Measurements from ENCODE around the gene RERE.
A peak's percentile ranks its signal among the peaks of the same experiment; 100 is the strongest.

The RERE gene

DNA sequence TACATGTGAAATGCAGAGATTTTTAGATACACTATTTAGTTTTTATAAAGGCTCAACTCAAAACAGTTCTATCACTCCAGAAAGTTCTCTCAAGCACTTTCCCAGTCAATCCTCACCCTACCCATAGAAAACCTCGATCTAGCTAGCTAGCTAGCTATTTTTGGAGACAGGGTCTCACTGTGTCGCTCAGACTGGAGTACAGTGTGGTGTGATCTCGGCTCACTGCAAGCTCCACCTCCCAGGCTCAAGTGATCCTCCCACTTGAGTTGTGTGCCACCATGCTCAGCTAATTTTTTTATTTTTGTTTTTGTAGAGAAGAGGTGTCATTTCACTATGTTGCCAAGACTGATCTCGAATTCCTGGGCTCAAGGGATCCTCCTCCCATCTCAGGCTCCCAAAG lies 236.9 kb downstream of the RERE start:
- TF ChIP-seq Cebpa-rat (IDR thresholded peaks at IDR 0.05), result no peak
- H3K4me1 ChIP-seq, result no peaks in the 10 kb centered on the region

GRCh38 chr1:8578936-8579335 lies 238.5 kb downstream of the RERE start:
- H3K4me2 ChIP-seq, result no peak overlapping the region
- no peaks in the 10 kb centered on the region for H3K9me3 ChIP-seq
- H3K4me1 ChIP-seq, result no peaks in the 10 kb centered on the region
- no peak for TF ChIP-seq Cebpa-rat (IDR thresholded peaks at IDR 0.05)
- H3K36me3 ChIP-seq, result peaks cover 66% of the 10 kb centered on the region
- H3K9ac ChIP-seq, result no peak overlapping the region
- no peak overlapping the region for H3K27ac ChIP-seq
- H4K20me1 ChIP-seq, result peaks cover 96% of the 10 kb centered on the region
- H3K27me3 ChIP-seq, result no peaks in the 10 kb centered on the region
- no peak overlapping the region for H3K4me3 ChIP-seq

More for the DNA sequence above, 236.9 kb downstream of the RERE start:
- Histone ChIP-seq H3K4me2 (no peak overlapping the region), H3K4me3 (no peak overlapping the region), H3K9me3 (no peaks in the 10 kb centered on the region), H3K36me3 (peaks cover 70% of the 10 kb centered on the region), H3K27me3 (no peaks in the 10 kb centered on the region), H4K20me1 (peaks cover 97% of the 10 kb centered on the region), H3K9ac (no peak overlapping the region), H3K27ac (no peak overlapping the region)

- H3K9ac ChIP-seq, result no peak overlapping the region
- H3K27me3 ChIP-seq, result no peaks in the 10 kb centered on the region
- H3K4me3 ChIP-seq, result no peak overlapping the region
- H3K36me3 ChIP-seq, result peaks cover 65% of the 10 kb centered on the region
- TF ChIP-seq Cebpa-rat (IDR thresholded peaks at IDR 0.05), result no peak
- H3K4me2 ChIP-seq, result no peak overlapping the region
- H4K20me1 ChIP-seq, result peaks cover 97% of the 10 kb centered on the region
- no peaks in the 10 kb centered on the region for H3K4me1 ChIP-seq
- no peak overlapping the region for H3K27ac ChIP-seq
- H3K9me3 ChIP-seq, result no peaks in the 10 kb centered on the region
These were observed 239.1 kb downstream of the RERE start for GRCh38 chr1:8578132-8578877.

DNA sequence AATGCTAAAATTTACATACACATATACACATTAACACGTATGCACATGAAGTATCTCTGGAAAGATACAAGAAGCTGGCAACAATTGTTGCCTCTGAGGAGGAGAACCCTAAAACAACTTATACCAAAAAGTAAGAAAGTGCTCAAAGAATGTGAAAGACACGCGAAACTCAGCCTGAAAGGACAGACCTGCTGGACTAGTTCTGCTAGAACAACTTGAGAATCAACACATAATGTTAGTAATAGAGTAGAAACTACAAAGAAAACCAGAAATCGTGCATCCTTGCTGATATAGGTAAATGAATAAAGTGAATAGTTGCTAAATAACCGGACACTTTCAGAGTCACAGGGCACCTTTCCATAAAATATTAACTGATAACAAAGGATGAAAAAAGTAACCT lies 242.5 kb downstream of the RERE start:
- Histone ChIP-seq H3K4me3 (no peak overlapping the region), H3K4me1 (peaks cover 8% of the 10 kb centered on the region), H3K27me3 (no peaks in the 10 kb centered on the region), H3K36me3 (peaks cover 39% of the 10 kb centered on the region), H3K9ac (no peak overlapping the region), H4K20me1 (peaks cover 98% of the 10 kb centered on the region), H3K9me3 (no peaks in the 10 kb centered on the region), H3K27ac (no peak overlapping the region), H3K4me2 (no peak overlapping the region)
- TF ChIP-seq Cebpa-rat (IDR thresholded peaks at IDR 0.05), result no peak

DNA sequence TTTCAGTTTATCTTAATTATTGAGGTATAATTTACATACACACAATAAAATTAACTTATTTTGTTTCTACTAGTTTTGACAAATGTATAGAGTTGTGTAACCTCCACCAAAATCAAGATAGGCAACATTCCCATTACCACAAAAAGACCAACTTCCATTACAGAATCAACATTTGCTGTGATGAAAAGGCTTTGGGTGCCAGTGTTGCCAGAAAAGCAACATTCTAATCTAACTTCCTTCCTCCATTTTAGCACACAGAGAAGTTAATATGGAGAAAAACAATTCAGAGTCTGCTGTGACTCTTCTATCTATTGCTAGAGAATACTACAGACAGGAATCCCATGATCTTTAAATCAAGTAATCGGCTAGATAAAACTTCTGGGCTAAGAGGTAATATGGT lies 245.3 kb downstream of the RERE start:
- H3K27me3 ChIP-seq, result no peaks in the 10 kb centered on the region
- peak overlapping the region; percentile 3; the same call in 1 of the 2 replicates for H3K4me2 ChIP-seq
- peaks cover 8% of the 10 kb centered on the region for H3K4me1 ChIP-seq
- H3K27ac ChIP-seq, result no peak overlapping the region
- no peak for TF ChIP-seq Cebpa-rat (IDR thresholded peaks at IDR 0.05)
- no peaks in the 10 kb centered on the region for H3K9me3 ChIP-seq
- H3K4me3 ChIP-seq, result no peak overlapping the region
- H3K36me3 ChIP-seq, result peaks cover 33% of the 10 kb centered on the region
- no peak overlapping the region for H3K9ac ChIP-seq
- peaks cover 98% of the 10 kb centered on the region for H4K20me1 ChIP-seq

DNA sequence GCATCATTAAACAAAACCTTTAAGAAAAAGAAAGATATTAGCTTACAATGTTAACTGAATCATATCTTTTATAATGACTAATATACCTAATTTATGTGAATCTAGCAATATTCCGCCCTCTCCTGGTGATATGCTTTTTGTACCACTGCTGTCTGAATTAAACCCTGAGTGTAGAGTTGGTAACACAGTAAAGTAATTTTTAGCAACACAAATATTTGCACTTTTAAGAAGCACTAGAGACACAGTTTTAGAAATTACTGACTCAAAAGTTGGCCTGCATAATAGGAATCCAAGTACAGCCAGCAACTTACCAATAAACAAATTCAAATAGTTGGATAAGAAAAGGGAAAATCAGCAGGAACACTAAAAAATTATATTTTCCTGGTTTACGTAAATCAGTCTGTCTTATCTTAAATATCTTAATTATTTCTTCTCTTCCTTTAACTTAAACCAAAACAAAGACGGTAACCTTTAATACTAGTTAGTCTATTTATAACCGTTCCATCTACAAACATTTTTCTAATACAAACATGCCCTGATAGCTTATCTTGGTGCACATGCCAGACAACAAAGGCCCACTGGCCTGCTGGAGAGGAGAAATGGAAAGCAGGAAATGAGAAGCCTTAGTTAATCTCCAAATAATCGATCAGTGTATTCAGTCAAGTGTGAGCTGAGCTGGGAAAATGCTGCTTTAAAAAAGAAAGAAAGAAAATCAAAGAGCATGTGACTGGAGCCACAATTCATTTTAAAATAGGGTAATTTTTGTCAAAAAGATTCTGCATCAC lies 246.0 kb downstream of the RERE start:
- H3K27me3 ChIP-seq, result no peaks in the 10 kb centered on the region
- H3K4me3 ChIP-seq, result no peak overlapping the region
- H3K4me2 ChIP-seq, result no peak overlapping the region
- peaks cover 98% of the 10 kb centered on the region for H4K20me1 ChIP-seq
- H3K27ac ChIP-seq, result no peak overlapping the region
- no peak for TF ChIP-seq Cebpa-rat (IDR thresholded peaks at IDR 0.05)
- no peaks in the 10 kb centered on the region for H3K9me3 ChIP-seq
- H3K4me1 ChIP-seq, result peaks cover 8% of the 10 kb centered on the region
- peaks cover 34% of the 10 kb centered on the region for H3K36me3 ChIP-seq
- no peak overlapping the region for H3K9ac ChIP-seq

DNA sequence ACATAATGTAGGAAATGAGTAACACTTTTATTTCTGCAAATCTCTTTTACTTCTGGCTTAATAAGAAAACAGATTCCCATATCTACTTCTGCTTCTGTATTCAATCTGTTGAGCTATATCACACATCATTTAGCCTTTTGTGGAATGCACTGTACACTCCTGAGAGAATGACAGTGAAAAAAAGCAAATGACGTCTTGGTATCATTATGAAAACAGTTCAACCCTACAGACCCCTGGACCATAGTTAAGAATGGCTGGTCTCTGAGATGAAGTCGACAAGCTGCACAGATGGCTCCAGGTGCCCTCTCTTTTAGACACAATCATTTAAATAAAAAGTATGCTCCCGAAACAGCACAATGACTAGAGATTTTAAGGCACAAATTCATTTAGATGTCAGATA lies 247.0 kb downstream of the RERE start:
- Histone ChIP-seq H3K9me3 (no peaks in the 10 kb centered on the region), H3K4me1 (peaks cover 8% of the 10 kb centered on the region), H3K27ac (no peak overlapping the region), H3K36me3 (peaks cover 38% of the 10 kb centered on the region), H3K4me2 (no peak overlapping the region), H3K27me3 (no peaks in the 10 kb centered on the region), H4K20me1 (peaks cover 98% of the 10 kb centered on the region), H3K9ac (no peak overlapping the region), H3K4me3 (no peak overlapping the region)
- TF ChIP-seq Cebpa-rat (IDR thresholded peaks at IDR 0.05), result no peak

- peaks cover 32% of the 10 kb centered on the region for H3K36me3 ChIP-seq
- peaks cover 8% of the 10 kb centered on the region for H3K4me1 ChIP-seq
- no peak for TF ChIP-seq Cebpa-rat (IDR thresholded peaks at IDR 0.05)
- H3K9ac ChIP-seq, result no peak overlapping the region
- no peak overlapping the region for H3K27ac ChIP-seq
- H3K27me3 ChIP-seq, result no peaks in the 10 kb centered on the region
- peaks cover 98% of the 10 kb centered on the region for H4K20me1 ChIP-seq
- no peak overlapping the region for H3K4me2 ChIP-seq
- H3K4me3 ChIP-seq, result no peak overlapping the region
- no peaks in the 10 kb centered on the region for H3K9me3 ChIP-seq
These were observed 248.2 kb downstream of the RERE start for GRCh38 chr1:8569242-8569641.

DNA sequence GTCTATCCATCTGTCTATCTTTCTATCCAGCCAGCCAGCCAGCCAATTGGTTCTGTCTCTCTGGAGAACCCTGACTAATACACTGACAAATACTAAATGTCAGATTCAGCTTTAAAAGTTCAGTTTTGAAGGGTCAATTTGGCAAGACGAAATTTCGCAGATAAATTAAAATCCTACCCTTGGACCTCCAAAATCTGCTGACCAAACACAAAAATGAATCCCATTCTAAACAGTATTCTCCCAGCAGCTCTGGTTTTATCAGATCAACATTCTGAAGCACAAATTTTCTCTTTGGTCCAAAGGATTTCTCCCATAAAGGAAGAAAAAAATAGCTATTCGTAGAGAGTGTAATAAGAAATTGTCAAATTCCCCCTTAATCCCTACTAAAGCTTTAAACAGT lies 248.6 kb downstream of the RERE start:
- no peak overlapping the region for H3K4me2 ChIP-seq
- no peaks in the 10 kb centered on the region for H3K9me3 ChIP-seq
- no peak overlapping the region for H3K9ac ChIP-seq
- no peak overlapping the region for H3K4me3 ChIP-seq
- H3K27ac ChIP-seq, result no peak overlapping the region
- H3K27me3 ChIP-seq, result no peaks in the 10 kb centered on the region
- peaks cover 99% of the 10 kb centered on the region for H4K20me1 ChIP-seq
- TF ChIP-seq Cebpa-rat (IDR thresholded peaks at IDR 0.05), result no peak
- peaks cover 11% of the 10 kb centered on the region for H3K4me1 ChIP-seq
- H3K36me3 ChIP-seq, result peaks cover 32% of the 10 kb centered on the region

GRCh38 chr1:8567146-8567545 lies 250.3 kb downstream of the RERE start:
- Histone ChIP-seq H3K27me3 (no peaks in the 10 kb centered on the region), H3K4me3 (no peak overlapping the region), H3K36me3 (peaks cover 32% of the 10 kb centered on the region), H4K20me1 (peaks cover 99% of the 10 kb centered on the region), H3K27ac (no peak overlapping the region), H3K9me3 (no peaks in the 10 kb centered on the region), H3K4me1 (peaks cover 21% of the 10 kb centered on the region), H3K4me2 (no peak overlapping the region), H3K9ac (no peak overlapping the region)
- TF ChIP-seq Cebpa-rat (IDR thresholded peaks at IDR 0.05), result no peak
